ENCODE data around the gene RBM41.

The RBM41 gene

DNA sequence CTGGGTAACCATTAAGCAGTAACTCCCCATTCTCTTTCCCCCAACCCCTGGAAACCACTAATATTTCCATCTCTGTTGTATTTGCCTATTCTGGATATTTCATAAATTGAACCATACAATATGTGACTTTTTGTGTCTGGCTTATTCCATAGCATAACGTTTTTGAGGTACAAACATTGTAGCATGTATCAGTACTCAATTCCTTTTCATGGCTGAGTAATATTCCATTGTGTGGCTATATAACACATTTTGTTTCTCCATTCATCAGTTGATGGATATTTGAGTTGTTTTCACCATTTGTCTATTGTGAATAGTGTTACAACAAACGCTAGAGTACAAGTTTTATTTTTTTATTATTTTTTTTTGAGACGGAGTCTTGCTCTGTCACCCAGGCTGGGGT, 63.6 kb downstream of the RBM41 start:
- Histone ChIP-seq H3F3A (ENCODE audit: insufficient read depth, low read length) (no peaks in the 10 kb centered on the region), H3K9ac (ENCODE audit: low read length) (no peak overlapping the region), H4K20me1 (ENCODE audit: insufficient read depth, low read length) (no peaks in the 10 kb centered on the region), H3K4me2 (ENCODE audit: low read length) (no peak overlapping the region), H2AFZ (ENCODE audit: low read length) (no peak overlapping the region), H3K27me3 (ENCODE audit: insufficient read depth, low read length) (no peaks in the 10 kb centered on the region), H3K27ac (ENCODE audit: low read depth, low read length, poor library complexity, severe bottlenecking) (no peak overlapping the region), H3K4me3 (ENCODE audit: low read depth, low read length, poor library complexity, severe bottlenecking) (no peak overlapping the region), H3K79me2 (ENCODE audit: insufficient read depth, low read length) (no peaks in the 10 kb centered on the region), H3K9me2 (ENCODE audit: low read depth, low read length) (no peaks in the 10 kb centered on the region), H3K4me1 (ENCODE audit: insufficient read depth, low read length, severe bottlenecking) (no peaks in the 10 kb centered on the region), H3K36me3 (ENCODE audit: insufficient read depth, low read length) (no peaks in the 10 kb centered on the region), H3K9me3 (ENCODE audit: low read length) (no peaks in the 10 kb centered on the region)
- no peak for TF ChIP-seq EZH2 (IDR thresholded peaks at IDR 0.05; ENCODE audit: borderline replicate concordance, low read length)
- TF ChIP-seq, protein P1, sequence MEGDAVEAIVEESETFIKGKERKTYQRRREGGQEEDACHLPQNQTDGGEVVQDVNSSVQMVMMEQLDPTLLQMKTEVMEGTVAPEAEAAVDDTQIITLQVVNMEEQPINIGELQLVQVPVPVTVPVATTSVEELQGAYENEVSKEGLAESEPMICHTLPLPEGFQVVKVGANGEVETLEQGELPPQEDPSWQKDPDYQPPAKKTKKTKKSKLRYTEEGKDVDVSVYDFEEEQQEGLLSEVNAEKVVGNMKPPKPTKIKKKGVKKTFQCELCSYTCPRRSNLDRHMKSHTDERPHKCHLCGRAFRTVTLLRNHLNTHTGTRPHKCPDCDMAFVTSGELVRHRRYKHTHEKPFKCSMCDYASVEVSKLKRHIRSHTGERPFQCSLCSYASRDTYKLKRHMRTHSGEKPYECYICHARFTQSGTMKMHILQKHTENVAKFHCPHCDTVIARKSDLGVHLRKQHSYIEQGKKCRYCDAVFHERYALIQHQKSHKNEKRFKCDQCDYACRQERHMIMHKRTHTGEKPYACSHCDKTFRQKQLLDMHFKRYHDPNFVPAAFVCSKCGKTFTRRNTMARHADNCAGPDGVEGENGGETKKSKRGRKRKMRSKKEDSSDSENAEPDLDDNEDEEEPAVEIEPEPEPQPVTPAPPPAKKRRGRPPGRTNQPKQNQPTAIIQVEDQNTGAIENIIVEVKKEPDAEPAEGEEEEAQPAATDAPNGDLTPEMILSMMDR (IDR thresholded peaks at IDR 0.05; ENCODE audit: low read length): no peak

GRCh38 chrX:107050195-107050709, 68.4 kb downstream of the RBM41 start:
- TF ChIP-seq, protein P1 (IDR thresholded peaks at IDR 0.05; ENCODE audit: low read length): no peak
- TF ChIP-seq EZH2 (IDR thresholded peaks at IDR 0.05; ENCODE audit: borderline replicate concordance, low read length): no peak
- H3K27ac ChIP-seq (ENCODE audit: low read depth, low read length, poor library complexity, severe bottlenecking): no peak overlapping the region

GRCh38 chrX:107047622-107048021, 71.0 kb downstream of the RBM41 start:
- no peak overlapping the region for H2AFZ ChIP-seq (ENCODE audit: low read length)
- no peaks in the 10 kb centered on the region for H3K79me2 ChIP-seq (ENCODE audit: insufficient read depth, low read length)
- H3K9ac ChIP-seq (ENCODE audit: low read length): no peak overlapping the region
- no peak overlapping the region for H3K4me3 ChIP-seq (ENCODE audit: low read depth, low read length, poor library complexity, severe bottlenecking)
- H3K9me3 ChIP-seq (ENCODE audit: low read length): no peaks in the 10 kb centered on the region
- H3F3A ChIP-seq (ENCODE audit: insufficient read depth, low read length): no peaks in the 10 kb centered on the region
- no peaks in the 10 kb centered on the region for H4K20me1 ChIP-seq (ENCODE audit: insufficient read depth, low read length)
- no peak overlapping the region for H3K27ac ChIP-seq (ENCODE audit: low read depth, low read length, poor library complexity, severe bottlenecking)
- no peaks in the 10 kb centered on the region for H3K27me3 ChIP-seq (ENCODE audit: insufficient read depth, low read length)
- no peaks in the 10 kb centered on the region for H3K9me2 ChIP-seq (ENCODE audit: low read depth, low read length)
- no peak overlapping the region for H3K4me2 ChIP-seq (ENCODE audit: low read length)
- no peaks in the 10 kb centered on the region for H3K4me1 ChIP-seq (ENCODE audit: insufficient read depth, low read length, severe bottlenecking)
- TF ChIP-seq EZH2 (IDR thresholded peaks at IDR 0.05; ENCODE audit: borderline replicate concordance, low read length): no peak
- TF ChIP-seq, protein P1 (IDR thresholded peaks at IDR 0.05; ENCODE audit: low read length): no peak
- no peaks in the 10 kb centered on the region for H3K36me3 ChIP-seq (ENCODE audit: insufficient read depth, low read length)

More at GRCh38 chrX:107050195-107050709, 68.4 kb downstream of the RBM41 start:
- no peaks in the 10 kb centered on the region for H3K27me3 ChIP-seq (ENCODE audit: insufficient read depth, low read length)
- no peaks in the 10 kb centered on the region for H3K9me2 ChIP-seq (ENCODE audit: low read depth, low read length)
- H3K9ac ChIP-seq (ENCODE audit: low read length): no peak overlapping the region
- H4K20me1 ChIP-seq (ENCODE audit: insufficient read depth, low read length): no peaks in the 10 kb centered on the region
- no peaks in the 10 kb centered on the region for H3F3A ChIP-seq (ENCODE audit: insufficient read depth, low read length)
- H3K4me2 ChIP-seq (ENCODE audit: low read length): no peak overlapping the region
- no peak overlapping the region for H3K4me3 ChIP-seq (ENCODE audit: low read depth, low read length, poor library complexity, severe bottlenecking)
- no peaks in the 10 kb centered on the region for H3K79me2 ChIP-seq (ENCODE audit: insufficient read depth, low read length)
- no peaks in the 10 kb centered on the region for H3K4me1 ChIP-seq (ENCODE audit: insufficient read depth, low read length, severe bottlenecking)
- H3K9me3 ChIP-seq (ENCODE audit: low read length): no peaks in the 10 kb centered on the region
- H2AFZ ChIP-seq (ENCODE audit: low read length): no peak overlapping the region
- H3K36me3 ChIP-seq (ENCODE audit: insufficient read depth, low read length): no peaks in the 10 kb centered on the region
